GM19324 (cell line): Measurements from ENCODE around the gene WRNIP1.

Experiments
- ATAC-seq: cut with Tn5 transposase; IDR thresholded peaks from one replicate; pipeline ENCODE4 v1.9.1; 2021; ENCODE audit warnings: mild to moderate bottlenecking, moderate library complexity; ENCODE audit not compliant: unreplicated experiment, low FRiP score

WRNIP1 gene

DNA sequence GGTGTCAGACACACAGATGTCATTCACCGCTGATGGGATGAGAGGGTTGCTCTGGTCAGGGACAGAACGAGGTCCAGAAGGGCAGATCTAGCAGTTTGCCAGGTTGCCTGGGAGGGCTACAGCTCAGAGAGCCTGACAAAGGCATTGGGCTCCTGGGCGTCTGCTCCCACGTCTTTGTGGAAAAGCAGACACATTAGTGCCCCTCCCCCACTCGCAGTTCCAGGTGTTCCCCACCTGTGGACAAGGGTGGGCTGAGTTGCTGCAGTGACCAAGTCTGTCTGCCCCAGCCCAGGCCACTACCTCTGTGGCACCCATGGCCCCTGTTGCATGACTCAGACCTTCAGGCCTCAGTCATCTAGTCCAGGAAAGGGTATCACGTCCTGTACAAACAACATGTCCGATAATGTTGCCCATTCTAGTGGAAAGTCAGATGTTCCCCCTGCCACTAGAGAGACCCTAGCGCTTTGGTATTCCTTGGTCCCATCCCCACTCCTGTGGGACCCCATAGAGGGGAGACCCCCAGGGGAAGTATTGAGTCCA lies 37.4 kb downstream of the WRNIP1 start:
- ATAC-seq: no peak

DNA sequence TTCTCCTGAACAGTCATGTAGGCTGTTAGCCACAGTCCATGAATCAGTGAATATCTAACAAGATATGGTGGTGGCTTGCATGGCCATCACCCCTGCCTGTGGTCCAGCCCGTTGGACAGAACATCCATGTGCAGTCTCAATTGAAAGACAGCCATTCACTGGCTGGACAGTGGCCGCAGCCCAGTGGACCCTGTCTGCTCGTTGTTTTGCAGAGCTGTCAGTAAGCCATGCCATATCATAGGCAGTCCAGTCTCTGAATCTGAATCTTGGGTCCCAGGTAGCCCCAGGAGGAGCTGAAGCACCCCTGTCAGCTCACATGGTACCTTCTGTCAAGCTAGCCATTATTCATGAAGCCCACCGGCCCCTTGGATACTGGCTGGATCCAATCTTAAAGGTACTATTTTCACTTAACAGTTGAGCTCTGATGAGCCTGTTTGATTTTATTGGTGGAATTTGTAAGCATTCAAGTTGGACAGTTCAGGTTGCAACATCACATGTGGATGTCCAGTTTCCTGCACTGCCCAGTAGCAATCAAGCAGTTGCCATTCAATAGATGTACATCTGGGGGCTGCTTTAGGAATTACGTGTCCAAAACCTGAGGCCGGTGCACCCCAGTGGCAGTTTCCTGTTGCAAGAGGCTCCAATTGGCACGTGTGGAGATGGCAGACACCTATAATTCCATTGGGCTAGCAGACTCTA lies 38.7 kb downstream of the WRNIP1 start:
- no peak for ATAC-seq

DNA sequence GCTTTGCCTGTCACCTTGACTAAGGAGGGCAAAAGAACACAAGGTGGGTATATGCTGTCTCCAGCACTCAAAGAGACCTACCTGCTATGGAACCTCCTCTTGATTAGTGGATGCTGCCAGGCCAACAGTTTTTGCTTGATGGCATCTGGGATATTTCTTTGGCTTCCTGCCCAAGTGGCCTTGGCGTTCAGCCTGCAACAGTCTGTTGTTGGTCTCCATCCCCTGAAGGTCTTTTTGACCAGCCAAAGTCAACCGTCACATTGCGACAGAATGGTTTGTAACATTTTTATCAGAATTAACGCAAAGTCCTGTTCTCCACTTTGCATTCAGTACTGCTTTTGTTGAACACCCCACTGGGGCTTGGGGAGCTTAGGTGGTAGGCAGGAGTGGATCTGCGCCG lies 39.3 kb downstream of the WRNIP1 start:
- ATAC-seq: no peak

DNA sequence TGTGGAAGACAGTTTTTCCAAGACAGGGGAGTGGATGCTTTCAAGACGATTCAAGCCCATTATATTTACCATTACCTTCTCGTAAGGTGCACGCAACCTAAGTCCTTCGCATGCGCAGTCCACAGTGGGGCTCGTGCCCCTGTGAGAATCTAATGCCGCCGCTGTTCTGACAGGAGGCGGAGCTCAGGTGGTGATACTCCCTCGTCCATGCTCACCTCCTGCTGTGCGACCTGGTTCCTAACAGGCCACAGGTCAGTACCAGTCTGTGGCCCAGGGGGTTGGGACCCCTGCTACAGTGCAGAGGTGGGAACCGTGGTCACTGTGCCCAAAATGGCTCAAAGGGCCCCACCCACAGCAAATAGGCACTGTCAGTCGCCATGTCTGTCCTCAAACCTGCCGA lies 39.8 kb downstream of the WRNIP1 start:
- no peak for ATAC-seq

- ATAC-seq: no peak
These were observed 41.5 kb downstream of the WRNIP1 start for GRCh38 chr6:2806644-2807043.

- no peak for ATAC-seq
These were observed 42.3 kb downstream of the WRNIP1 start for GRCh38 chr6:2807342-2808090.

GRCh38 chr6:2809015-2809414 lies 43.8 kb downstream of the WRNIP1 start:
- ATAC-seq: no peak

- no peak for ATAC-seq
These were observed 45.0 kb downstream of the WRNIP1 start for GRCh38 chr6:2810092-2810671.

GRCh38 chr6:2812695-2813094 lies 47.5 kb downstream of the WRNIP1 start:
- ATAC-seq: no peak

DNA sequence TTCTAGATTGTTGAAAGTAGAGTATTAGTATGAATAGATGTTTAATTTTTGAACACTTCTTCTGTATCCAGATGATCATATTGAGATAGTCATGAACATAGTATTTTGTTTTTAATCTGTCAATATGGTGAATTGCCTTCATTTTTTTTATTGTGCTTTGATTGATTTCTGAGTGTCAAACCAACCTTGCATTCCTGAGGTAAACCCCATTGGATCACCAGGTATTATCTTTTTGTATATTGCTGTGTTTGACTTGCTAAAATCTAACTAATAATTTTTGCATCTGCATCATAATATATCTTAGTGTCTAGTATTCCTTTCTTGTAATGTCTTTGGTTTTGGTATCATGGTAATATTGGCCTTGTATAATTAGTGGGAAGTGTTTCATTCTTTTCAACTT lies 51.0 kb downstream of the WRNIP1 start:
- ATAC-seq: no peak

GRCh38 chr6:2817903-2818443 lies 52.8 kb downstream of the WRNIP1 start:
- ATAC-seq: no peak

DNA sequence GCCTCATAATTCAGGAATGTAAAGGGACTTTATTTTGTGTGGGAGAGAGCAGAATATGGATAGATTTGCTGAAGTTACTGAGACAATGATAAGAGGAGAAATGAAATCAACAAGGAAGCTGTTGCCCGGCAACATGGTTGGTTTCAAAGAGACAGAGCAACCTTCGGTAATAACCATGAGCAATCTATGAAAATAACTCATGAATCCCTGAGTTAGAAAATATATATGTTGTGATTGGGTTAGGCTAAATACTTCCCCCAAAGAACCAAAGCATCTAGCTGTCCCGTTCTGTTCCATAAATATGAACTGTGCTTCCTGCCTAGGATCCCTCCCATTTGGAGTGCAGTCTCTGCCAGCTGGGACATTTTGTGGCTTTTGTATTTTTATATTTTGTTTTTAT lies 53.4 kb downstream of the WRNIP1 start:
- no peak for ATAC-seq

DNA sequence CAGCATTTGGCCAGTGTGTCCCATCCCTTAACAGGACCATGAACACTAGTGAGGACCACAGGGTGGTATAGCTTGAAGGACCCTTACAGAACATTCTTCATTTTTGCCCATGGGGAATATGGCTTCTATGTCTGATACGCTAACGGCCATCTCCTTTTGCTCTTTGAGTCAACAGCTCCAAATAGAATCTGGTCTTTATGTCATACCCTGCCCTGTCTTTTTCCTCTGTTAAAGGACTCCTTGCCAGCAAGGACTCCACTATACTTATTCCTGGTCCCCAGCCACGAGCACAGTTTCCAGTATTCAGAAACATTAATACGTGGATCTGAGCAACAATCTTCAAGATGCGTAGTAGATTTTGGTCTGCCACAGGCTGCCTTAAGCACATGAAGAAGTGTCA lies 53.9 kb downstream of the WRNIP1 start:
- ATAC-seq: no peak

DNA sequence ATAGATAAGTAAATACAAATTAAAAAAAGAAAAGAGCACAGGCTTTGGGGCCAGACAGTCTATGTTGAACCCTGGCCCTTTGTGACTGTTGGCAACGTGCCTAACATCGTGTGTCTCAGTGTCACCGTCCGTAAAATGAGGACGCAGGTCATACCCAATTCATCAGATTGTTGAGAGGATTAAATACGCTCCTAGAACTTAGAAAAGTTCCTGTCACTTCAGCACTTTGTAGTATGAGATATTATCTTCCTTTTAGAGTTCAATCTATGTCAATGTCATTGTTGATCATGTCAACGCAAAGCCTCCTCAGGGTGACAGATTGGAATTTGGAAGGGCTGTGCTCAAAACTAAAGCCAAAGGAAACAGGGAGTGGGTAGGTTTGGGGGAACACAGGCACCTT lies 54.8 kb downstream of the WRNIP1 start:
- ATAC-seq: no peak

GRCh38 chr6:2820415-2820814 lies 55.2 kb downstream of the WRNIP1 start:
- ATAC-seq: no peak

- ATAC-seq: no peak
These were observed 56.4 kb downstream of the WRNIP1 start for GRCh38 chr6:2821554-2821953.

GRCh38 chr6:2823104-2823850 lies 58.1 kb downstream of the WRNIP1 start:
- ATAC-seq: no peak

DNA sequence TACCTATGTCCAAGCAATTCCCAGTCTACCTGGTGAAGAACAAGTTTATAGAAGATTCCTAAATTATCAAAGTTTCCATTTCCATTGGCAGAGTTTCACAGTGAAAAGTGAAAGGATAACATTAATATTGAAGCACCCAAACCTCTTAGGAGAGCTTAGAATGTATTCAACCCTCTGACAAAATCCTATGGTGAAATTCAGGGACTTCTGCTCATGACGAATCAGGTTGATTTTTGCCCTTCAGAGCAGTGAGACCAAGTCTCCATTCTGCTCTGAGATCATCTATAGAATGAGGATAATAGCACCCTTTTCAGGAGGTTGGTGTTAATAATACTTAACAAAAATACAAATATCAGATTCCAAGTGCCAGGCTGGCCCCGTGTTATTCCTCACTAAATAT lies 60.9 kb downstream of the WRNIP1 start:
- no peak for ATAC-seq

GRCh38 chr6:2827142-2827541 lies 61.9 kb downstream of the WRNIP1 start:
- ATAC-seq: no peak

- ATAC-seq: no peak
These were observed 63.4 kb downstream of the WRNIP1 start for GRCh38 chr6:2828629-2829028.

DNA sequence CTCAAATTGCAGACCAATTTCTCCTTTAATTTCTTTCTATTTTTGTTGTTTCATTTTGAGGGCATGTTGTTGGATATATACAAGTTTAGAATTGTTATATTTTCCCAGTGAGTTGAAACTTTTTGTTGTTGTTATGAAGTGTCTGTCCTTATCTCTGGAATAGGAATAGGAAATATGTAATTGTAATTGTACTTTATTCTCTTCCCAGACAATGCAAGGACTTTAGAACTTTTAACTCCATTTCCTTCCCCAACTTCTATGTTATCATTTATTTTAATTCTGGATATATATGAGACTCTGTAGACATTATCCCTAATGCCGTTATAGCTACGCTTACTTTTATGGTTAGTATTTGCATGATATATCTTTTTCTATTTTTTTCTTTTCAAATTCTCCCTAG lies 64.1 kb downstream of the WRNIP1 start:
- no peak for ATAC-seq
